ENCODE measurements around the gene MRPL10. TPM values are rescaled to one million over a fixed set of nuclear protein-coding genes. Genes with fewer than 3 reads are reported as not detected.

MRPL10 gene
- total RNA-seq (2022) (70.2 and 84.1 TPM in 2 replicates), Bru-seq, nascent RNA (percentile 80 among the genes with signal in this experiment), BruChase-seq, experiment 1, labeled RNA remaining after a 6-hour chase (percentile 92 among the genes with signal in this experiment), BruChase-seq, experiment 2, labeled RNA remaining after a 2-hour chase (percentile 92 among the genes with signal in this experiment)
- long read RNA-seq, transcript MRPL10-202 (5 exons, 1,725 nt) = major isoform, 126 of 151 reads
- long read RNA-seq, transcript MRPL10-203 (6 exons, 1,622 nt) = minor isoform, 6 of 151 reads
- long read RNA-seq, partial matches to known transcripts = 10 of 151 reads
- long read RNA-seq, other reads (novel, unspliced or antisense) = 9 of 151 reads

DNA sequence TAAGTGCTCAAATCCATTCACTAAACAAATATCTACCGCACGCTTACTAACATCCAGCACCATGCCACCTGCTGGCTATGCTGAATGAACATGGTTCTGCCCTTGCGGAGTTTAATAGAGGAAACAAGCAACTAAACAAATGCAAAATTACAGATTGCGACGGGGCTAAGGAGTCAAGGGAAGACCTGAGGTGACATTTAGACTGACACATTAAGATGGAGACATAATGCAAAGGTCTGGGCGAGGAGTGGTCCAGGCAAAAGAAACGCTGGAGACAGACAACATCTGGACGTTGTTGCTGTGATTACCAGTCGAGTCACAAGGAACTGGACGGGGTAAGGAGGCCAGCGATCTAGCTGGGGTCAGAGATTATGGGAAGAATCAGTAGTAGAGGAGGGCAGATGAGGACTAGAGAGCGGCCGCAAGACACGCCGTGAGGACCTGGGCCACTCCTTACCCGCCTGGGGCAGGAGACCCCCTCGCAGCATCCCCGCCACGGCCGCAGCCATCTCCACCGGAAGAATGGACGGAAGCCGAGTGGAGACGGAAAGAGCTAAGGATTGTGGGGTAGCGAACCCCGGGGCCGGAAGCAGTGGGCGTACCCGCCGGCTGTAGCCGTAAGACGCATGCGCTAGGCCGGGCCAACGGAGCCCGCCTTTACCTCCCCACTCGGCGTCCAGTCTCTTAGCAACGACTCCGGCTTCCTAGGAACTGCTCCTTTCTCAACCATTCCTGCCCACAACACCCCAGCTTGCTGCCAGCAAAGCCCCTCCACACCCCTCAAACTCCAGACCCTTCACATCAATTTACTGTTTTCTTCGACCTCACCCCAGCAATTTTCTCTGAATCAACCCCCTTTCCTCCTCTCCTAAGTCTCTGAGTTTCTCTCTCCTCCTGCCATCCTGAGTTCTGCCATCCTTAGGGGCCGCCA is at the start of gene MRPL10, which contains the start of gene LRRC46:
Gene MRPL10 (minus strand): TSS at position 539 of the 931 bp plus-strand sequence. CDS start 30 bp downstream, at position 509.
Gene LRRC46 (plus strand): TSS at position 668 of the 931 bp plus-strand sequence. CDS start 320 bp downstream, outside the sequence.
- H3K4me3 Mint-ChIP-seq (ENCODE audit: low read depth, unreplicated experiment) = peak within 1 kb of the TSS; percentile 95
- no peaks in the 10 kb centered on the region for H3K9me3 Mint-ChIP-seq (ENCODE audit: low read depth, unreplicated experiment)
- peak within 1 kb of the TSS; percentile 89 for H3K27ac Mint-ChIP-seq (ENCODE audit: unreplicated experiment)
- intact Hi-C loops (cut with micrococcal nuclease; ENCODE audit: unreplicated experiment) = loop anchor here (1.0 kb wide), 1 partner anchor 55 kb away; no protein-coding TSS in a partner anchor
- H3K36me3 Mint-ChIP-seq (ENCODE audit: insufficient read depth, unreplicated experiment) = peaks cover 58% of the 10 kb centered on the region
- peak; percentile 43 for TF ChIP-seq CTCF (IDR thresholded peaks at IDR 0.05; ENCODE audit: unreplicated experiment)
- peak; percentile 98 for DNase-seq
- CTCF ChIA-PET = interaction anchor here (0.7 to 2.0 kb wide), 16 partner anchors 9 to 1847 kb away, joined by 3 to 18 read pairs (median 4); partner anchors contain the start of genes OSBPL7, SCRN2, SP2 and SP6
- H3K4me1 Mint-ChIP-seq (ENCODE audit: low read depth, unreplicated experiment) = peaks cover 9% of the 10 kb centered on the region
- BruUV-seq (replicated peaks) = TSS peak; percentile 78
- H3K27me3 Mint-ChIP-seq (ENCODE audit: unreplicated experiment) = no peaks in the 10 kb centered on the region

DNA sequence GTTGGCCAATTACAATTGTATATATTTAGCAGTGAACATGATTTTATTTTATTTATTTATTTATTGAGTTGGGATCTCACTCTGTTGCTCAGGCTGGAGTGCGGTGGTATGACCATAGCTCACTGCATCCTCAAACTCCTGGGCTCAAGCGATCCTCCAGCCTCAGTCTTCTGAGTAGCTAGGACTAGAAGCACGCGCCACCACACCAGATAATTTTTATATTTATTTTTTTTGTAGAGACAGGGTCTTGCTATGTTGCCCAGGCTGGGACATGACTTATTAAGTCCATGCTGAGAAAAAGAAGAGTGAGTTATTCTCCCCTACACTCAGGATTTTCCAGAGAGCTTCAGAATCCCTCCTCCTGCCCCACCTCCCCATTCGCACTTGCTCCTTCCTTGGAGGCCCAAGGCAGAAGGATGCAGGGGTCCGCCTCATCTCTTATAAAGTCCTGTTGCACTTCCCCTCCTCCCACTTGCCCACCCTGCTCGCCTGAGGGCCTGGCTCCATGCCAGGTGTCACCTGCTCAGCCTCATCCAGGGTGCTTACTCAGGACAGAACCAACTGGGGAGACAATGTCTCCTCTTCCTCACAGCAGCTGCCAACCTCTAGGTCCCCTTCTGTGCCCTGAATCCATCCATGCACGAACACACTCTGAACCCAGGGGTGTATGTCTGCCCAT is 48.6 kb upstream of the MRPL10 start:
- BruUV-seq (replicated peaks) = no TSS peak
- Mint-ChIP-seq H3K4me1 (ENCODE audit: low read depth, unreplicated experiment) (peaks cover 10% of the 10 kb centered on the region), H3K27ac (ENCODE audit: unreplicated experiment) (no peak overlapping the region), H3K9me3 (ENCODE audit: low read depth, unreplicated experiment) (no peaks in the 10 kb centered on the region), H3K27me3 (ENCODE audit: unreplicated experiment) (peaks cover 85% of the 10 kb centered on the region), H3K4me3 (ENCODE audit: low read depth, unreplicated experiment) (no peak overlapping the region), H3K36me3 (ENCODE audit: insufficient read depth, unreplicated experiment) (peaks cover 4% of the 10 kb centered on the region)
- no peak for TF ChIP-seq CTCF (IDR thresholded peaks at IDR 0.05; ENCODE audit: unreplicated experiment)
- DNase-seq = no peak
- CTCF ChIA-PET = interaction anchor here (0.6 to 0.9 kb wide), 3 partner anchors 10 to 67 kb away, joined by 3 read pairs; partner anchors contain the start of gene SP2
- intact Hi-C loops (cut with micrococcal nuclease; ENCODE audit: unreplicated experiment) = no loop called here

- DNase-seq = no peak
- BruUV-seq (replicated peaks) = no TSS peak
- TF ChIP-seq CTCF (IDR thresholded peaks at IDR 0.05; ENCODE audit: unreplicated experiment) = no peak
- Mint-ChIP-seq H3K36me3 (ENCODE audit: insufficient read depth, unreplicated experiment) (peaks cover 4% of the 10 kb centered on the region), H3K27me3 (ENCODE audit: unreplicated experiment) (peaks cover 85% of the 10 kb centered on the region), H3K4me3 (ENCODE audit: low read depth, unreplicated experiment) (no peak overlapping the region), H3K9me3 (ENCODE audit: low read depth, unreplicated experiment) (no peaks in the 10 kb centered on the region), H3K27ac (ENCODE audit: unreplicated experiment) (no peak overlapping the region), H3K4me1 (ENCODE audit: low read depth, unreplicated experiment) (peaks cover 10% of the 10 kb centered on the region)
- intact Hi-C loops (cut with micrococcal nuclease; ENCODE audit: unreplicated experiment) = no loop called here
- CTCF ChIA-PET = interaction anchor here (0.5 to 0.7 kb wide), 4 partner anchors 17 to 1768 kb away, joined by 3 read pairs; partner anchors contain the start of genes SCRN2 and SP2
These were observed 47.8 kb upstream of the MRPL10 start for GRCh38 chr17:47879028-47879585.

Data from Calu3 (cell line).